H1 (cell line): ENCODE measurements around the gene KCNMA1. TPM values are rescaled to one million over a fixed set of nuclear protein-coding genes. Genes with fewer than 3 reads are reported as not detected.
A peak's percentile ranks its signal among the peaks of the same experiment; 100 is the strongest.

Experiments used
- CTCF ChIA-PET: fragments of 300-600 bp; sonication (Branson Sonifier 250); formaldehyde crosslinking; loops from one replicate; lab custom pipeline; 2021; ENCODE audit not compliant: partially characterized antibody; lab: Charles Lee
- POLR2A ChIA-PET: fragments of 300-600 bp; sonication (Branson Sonifier 250); formaldehyde crosslinking; loops from one replicate; lab custom pipeline; 2021; ENCODE audit warnings: inconsistent platforms; ENCODE audit not compliant: partially characterized antibody; lab: Charles Lee
- DNase-seq, 2 experiments: peaks; one replicate each; pipeline versions ENCODE4 v3.0.0 to v3.0.0-alpha.2; 2010 to 2022; ENCODE audit warnings: low spot score in 2 of 2, low read depth in 1 of 2, mixed read lengths in 1 of 2
- FAIRE-seq: peaks from 2 replicates; lab custom pipeline; 2011; peaks lifted over from hg19 to GRCh38; lab: Jason Lieb, UNC
- H2AFZ ChIP-seq: 2 replicates; pipeline ENCODE4 v1.8.1; 2012; ENCODE audit warnings: low read length, inconsistent platforms
- H2AK5ac ChIP-seq: 2 replicates; pipeline ENCODE4 v1.6.1; 2013; ENCODE audit warnings: low read depth, low read length
- H2BK120ac ChIP-seq: replicated peaks from 2 replicates; pipeline ENCODE3; 2013; ENCODE audit warnings: low read depth, low read length, inconsistent platforms
- H2BK12ac ChIP-seq: 2 replicates; pipeline ENCODE4 v1.6.1; 2013; ENCODE audit warnings: low read depth, low read length
- H2BK15ac ChIP-seq: 2 replicates; pipeline ENCODE4 v1.6.1; 2013; ENCODE audit warnings: low read length
- H2BK20ac ChIP-seq: 2 replicates; pipeline ENCODE4 v1.6.1; 2013; ENCODE audit warnings: low read length
- H2BK5ac ChIP-seq: 2 replicates; pipeline ENCODE4 v1.6.1; 2013; ENCODE audit warnings: low read depth, low read length
- H3K14ac ChIP-seq: 2 replicates; pipeline ENCODE4 v1.6.1; 2013; ENCODE audit warnings: inconsistent platforms; ENCODE audit not compliant: insufficient read length
- H3K18ac ChIP-seq: 2 replicates; pipeline ENCODE4 v1.6.1; 2013; ENCODE audit warnings: low read length; ENCODE audit errors: extremely low read depth
- H3K23ac ChIP-seq: 2 replicates; pipeline ENCODE4 v1.6.1; 2013; ENCODE audit warnings: inconsistent platforms; ENCODE audit not compliant: insufficient read length
- H3K23me2 ChIP-seq: 2 replicates; pipeline ENCODE4 v1.6.1; 2013; ENCODE audit warnings: low read depth, low read length
- H3K27ac ChIP-seq: 2 replicates; pipeline ENCODE4 v1.6.1; 2011; ENCODE audit warnings: low read depth, low read length, inconsistent platforms
- H3K27me3 ChIP-seq, 4 experiments: replicated peaks in 1 of 4; 1 replicate in 1 of 4; 2 replicates in 3 of 4; pipeline versions ENCODE4 v1.6.1 to v1.8.1; 2011 to 2013; ENCODE audit warnings: low read length in 3 of 4, mild to moderate bottlenecking in 3 of 4, inconsistent platforms in 2 of 4, mixed read lengths in 2 of 4, moderate library complexity in 1 of 4; ENCODE audit not compliant: control insufficient read depth in 3 of 4, insufficient read depth in 3 of 4; ENCODE audit errors: extremely low read depth in 1 of 4
- H3K36me3 ChIP-seq, 4 experiments: 2 replicates each; pipeline versions ENCODE4 v1.6.1 to v1.8.1; 2011 to 2013; ENCODE audit warnings: mild to moderate bottlenecking in 4 of 4, low read length in 3 of 4, moderate library complexity in 2 of 4, control low read depth in 1 of 4, inconsistent platforms in 1 of 4; ENCODE audit not compliant: insufficient read depth in 4 of 4, control insufficient read depth in 2 of 4
- H3K4ac ChIP-seq: replicated peaks from 2 replicates; pipeline ENCODE3; 2013; ENCODE audit warnings: low read length, low read depth, mixed read lengths, inconsistent platforms; ENCODE audit not compliant: insufficient read length
- H3K4me1 ChIP-seq, 4 experiments: replicated peaks in 1 of 4; 1 replicate in 1 of 4; 2 replicates in 3 of 4; pipeline versions ENCODE4 v1.6.1 to v1.8.1; 2011 to 2013; ENCODE audit warnings: low read length in 3 of 4, inconsistent platforms in 2 of 4, mixed read lengths in 1 of 4; ENCODE audit not compliant: insufficient read depth in 4 of 4, control insufficient read depth in 3 of 4
- H3K4me2 ChIP-seq, 2 experiments: 2 replicates each; pipeline versions ENCODE4 v1.6.1 to v1.8.1; 2011 to 2013; ENCODE audit warnings: low read depth in 2 of 2, low read length in 2 of 2, control low read depth in 1 of 2, inconsistent platforms in 1 of 2, mild to moderate bottlenecking in 1 of 2; ENCODE audit not compliant: insufficient read depth in 1 of 2
- H3K4me3 ChIP-seq, 4 experiments: fragments of 200-600, 300-600 bp in 1 of 4; sonication (generic), shearing (Covaris generic), sonication (Bioruptor Twin) in 1 of 4; 2 replicates each; pipeline versions ENCODE4 v1.5.1 to v1.8.1; 2011 to 2016; ENCODE audit warnings: low read length in 4 of 4, low read depth in 3 of 4, control low read depth in 2 of 4, inconsistent platforms in 2 of 4, mild to moderate bottlenecking in 2 of 4, mixed read lengths in 1 of 4, moderate library complexity in 1 of 4; ENCODE audit not compliant: insufficient read depth in 2 of 4; ENCODE audit errors: extremely low read depth in 1 of 4
- H3K56ac ChIP-seq: replicated peaks from 2 replicates; pipeline ENCODE3; 2013; ENCODE audit warnings: low read depth, mild to moderate bottlenecking, mixed read lengths, low read length, inconsistent platforms; ENCODE audit not compliant: insufficient read length
- H3K79me1 ChIP-seq: 2 replicates; pipeline ENCODE4 v1.6.1; 2013; ENCODE audit warnings: low read depth, low read length, control low read depth
- H3K79me2 ChIP-seq, 2 experiments: 2 replicates each; pipeline versions ENCODE4 v1.6.1 to v1.8.1; 2012 to 2013; ENCODE audit warnings: low read length in 2 of 2, mild to moderate bottlenecking in 2 of 2, inconsistent platforms in 1 of 2; ENCODE audit not compliant: insufficient read depth in 2 of 2, control insufficient read depth in 1 of 2
- H3K9ac ChIP-seq, 4 experiments: replicated peaks in 1 of 4; 1 replicate in 1 of 4; 2 replicates in 3 of 4; pipeline versions ENCODE4 v1.6.1 to v1.8.1; 2011 to 2013; ENCODE audit warnings: low read depth in 3 of 4, low read length in 3 of 4, control low read depth in 2 of 4, mild to moderate bottlenecking in 2 of 4, moderate library complexity in 2 of 4, inconsistent platforms in 1 of 4; ENCODE audit errors: extremely low read depth in 1 of 4
- H3K9me3 ChIP-seq, 2 experiments: 2 replicates each; pipeline versions ENCODE4 v1.6.1 to v1.8.1; 2012 to 2013; ENCODE audit warnings: mild to moderate bottlenecking in 2 of 2, moderate library complexity in 2 of 2, control low read depth in 1 of 2, inconsistent platforms in 1 of 2, low read depth in 1 of 2, low read length in 1 of 2, mixed read lengths in 1 of 2; ENCODE audit not compliant: insufficient read depth in 2 of 2
- H4K20me1 ChIP-seq, 2 experiments: replicated peaks in 1 of 2; 2 replicates each; pipeline versions ENCODE3 to v1.8.1; 2011 to 2013; ENCODE audit warnings: inconsistent platforms in 2 of 2, low read length in 2 of 2, mild to moderate bottlenecking in 1 of 2; ENCODE audit not compliant: insufficient read depth in 2 of 2, control insufficient read depth in 1 of 2
- H4K5ac ChIP-seq: 2 replicates; pipeline ENCODE4 v1.6.1; 2013; ENCODE audit warnings: low read length, low read depth, mixed read lengths, inconsistent platforms; ENCODE audit not compliant: insufficient read length
- H4K8ac ChIP-seq: 2 replicates; pipeline ENCODE4 v1.8.0; 2013; ENCODE audit warnings: mild to moderate bottlenecking, moderate library complexity, low read length, inconsistent platforms; ENCODE audit not compliant: insufficient read depth; ENCODE audit errors: extremely low read depth
- H4K91ac ChIP-seq: replicated peaks from 2 replicates; pipeline ENCODE3; 2013; ENCODE audit warnings: low read length, mixed read lengths, inconsistent platforms; ENCODE audit not compliant: insufficient read length
- CBX5 ChIP-seq: fragments of 300-800, 300-1000 bp; sonication (generic); IDR thresholded peaks from 2 replicates; pipeline ENCODE4 v1.7.1; 2016; ENCODE audit warnings: antibody characterized with exemption, low read length, low read depth
- MAX ChIP-seq: IDR thresholded peaks from 2 replicates; pipeline ENCODE4 v1.6.1; 2012; ENCODE audit warnings: inconsistent platforms
- NANOG ChIP-seq: IDR thresholded peaks from 2 replicates; pipeline ENCODE4 v1.6.1; 2011; ENCODE audit warnings: low read length, low read depth, mild to moderate bottlenecking, inconsistent platforms; ENCODE audit not compliant: insufficient read depth, poor library complexity, severe bottlenecking
- TCF12 ChIP-seq: IDR thresholded peaks from 2 replicates; pipeline ENCODE4 v1.6.1; 2011; ENCODE audit warnings: low read depth, mild to moderate bottlenecking, low read length
- WGBS, 2 experiments: shearing (Covaris generic) in 1 of 2; methylation state at CpG; one replicate each; pipeline versions ENCODE4 v1.1.6 to v1.1.7; 2013 to 2015; ENCODE audit warnings: low lambda C conversion rate in 2 of 2, mixed read lengths in 2 of 2, inconsistent platforms in 1 of 2, low coverage in 1 of 2, missing lambda C conversion rate in 1 of 2; ENCODE audit not compliant: insufficient replicate concordance in 2 of 2, insufficient coverage in 1 of 2, insufficient read length in 1 of 2; ENCODE audit errors: extremely low coverage in 1 of 2, missing lambda C conversion rate in 1 of 2; 5-methylcytosine and 5-hydroxymethylcytosine counted together
- polyA plus RNA-seq, 7 experiments: library from polyadenylated mRNA; depleted of rRNA in 3 of 7; stranded (reverse) in 5 of 7; unstranded in 2 of 7; fragments of >200 nt in 5 of 7; fragments of 200-250 nt in 2 of 7; gene quantifications; 1 replicate in 5 of 7; 2 replicates in 1 of 7; 4 replicates in 1 of 7; pipeline versions ENCODE4 v1.2.1 to v1.2.3, GENCODE V29; 2011 to 2013; ENCODE audit warnings: missing spikeins in 2 of 7, mixed read lengths in 2 of 7
- total RNA-seq: library from RNA; stranded (reverse); fragmentation: NEBNext Ultra II Directional; extraction: Animal tissue kit (Norgen Biotek cat#: 25700); gene quantifications from 2 replicates; pipeline ENCODE4 v1.2.1, GENCODE V29; 2021

KCNMA1 gene
- total and polyA plus RNA-seq, 2 of the 8 experiments (the other 6 are each of a cell fraction or from before 2014, with no cell fraction given) = 10.2 to 11.1 TPM

- Histone ChIP-seq H2AK5ac (no peak overlapping the region), H4K20me1 (no peaks in the 10 kb centered on the region), H3K9ac (no peak overlapping the region), H3K9me3 (no peaks in the 10 kb centered on the region), H2BK20ac (no peak overlapping the region), H2AFZ (no peak overlapping the region), H2BK12ac (no peak overlapping the region), H2BK15ac (no peak overlapping the region), H2BK5ac (peak overlapping the region; percentile 37; the same call in 1 of the 2 replicates), H3K4me3 (peak overlapping the region in 1 of 4 experiments; percentile 38; a peak in 1 of 8 replicates), H3K36me3 (no peaks in the 10 kb centered on the region), H3K79me2 (no peaks in the 10 kb centered on the region), H3K23ac (no peak overlapping the region), H3K23me2 (no peaks in the 10 kb centered on the region), H3K27me3 (no peaks in the 10 kb centered on the region), H3K4me2 (peak overlapping the region; percentile 56), H3K4ac (peak overlapping the region; percentile 32), H4K91ac (peak overlapping the region; percentile 62), H3K18ac (peak overlapping the region; percentile 5; the same call in 1 of the 2 replicates), H2BK120ac (peak overlapping the region; percentile 11), H3K56ac (no peak overlapping the region), H3K79me1 (no peaks in the 10 kb centered on the region), H4K5ac (no peak overlapping the region), H3K27ac (no peak overlapping the region), H3K4me1 (peaks cover 7 to 18% (median 13%) of the 10 kb centered on the region in 4 experiments), H4K8ac (peak overlapping the region; percentile 57; the same call in 1 of the 2 replicates), H3K14ac (no peak overlapping the region)
- WGBS, 2 experiments = 9% methylated on average over 7 of the region's 7 CpGs; no CpG with 5 or more reads in 1 of the 2 experiments
- no peak for DNase-seq
- ChIA-PET POLR2A (no interaction called here), CTCF (interaction anchor here (1.0 to 5.2 kb wide), 6 partner anchors 12 to 43 kb away, joined by 4 to 25 read pairs (median 6); no protein-coding TSS in a partner anchor)
- FAIRE-seq = no peak
- no peak for TF ChIP-seq NANOG
- no peak for TF ChIP-seq TCF12
- no peak for TF ChIP-seq MAX
- no peak for TF ChIP-seq CBX5
Observed at GRCh38 chr10:77081481-77081891, 556.1 kb downstream of the KCNMA1 start.
